ENCODE results near the gene ANGPTL2. TPM values are rescaled to one million over a fixed set of nuclear protein-coding genes. Genes with fewer than 3 reads are reported as not detected.

Gene ANGPTL2
- total RNA-seq, 3 donors from 2014 or later: 4.1 to 50.9 (median 11.6) TPM

DNA sequence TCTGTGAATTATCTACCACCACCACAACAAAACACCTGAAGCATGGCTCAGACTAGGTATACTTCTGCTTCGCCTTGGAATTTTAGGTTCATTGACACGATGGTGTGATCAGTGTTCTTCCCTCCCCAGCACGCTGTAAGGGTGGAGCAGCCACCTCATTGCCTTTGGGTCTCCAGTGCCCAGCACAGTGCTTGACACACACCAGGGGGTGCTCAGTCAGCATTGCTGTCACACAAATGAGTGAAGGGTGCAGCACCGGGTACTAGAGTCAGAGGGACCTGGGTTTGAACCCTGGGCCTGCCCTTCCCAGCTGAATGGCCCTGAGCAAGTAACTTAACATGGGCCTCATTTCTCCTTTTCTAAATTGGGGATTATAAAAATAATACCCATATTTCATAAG lies 9.9 kb upstream of the ANGPTL2 start:
- TF ChIP-seq CTCF (IDR thresholded peaks at IDR 0.05): no peak
- Histone ChIP-seq H3K4me3 (no peak overlapping the region), H3K36me3 (ENCODE audit: low read depth) (no peaks in the 10 kb centered on the region), H3K4me1 (ENCODE audit: low read depth) (no peaks in the 10 kb centered on the region), H3K9me3 (no peaks in the 10 kb centered on the region)
- intact Hi-C loops (cut with DNase I, micrococcal nuclease): no loop called here
- DNase-seq: no peak
- no peak for ATAC-seq

GRCh38 chr9:127131871-127132270 lies 9.4 kb upstream of the ANGPTL2 start:
- no peak for TF ChIP-seq CTCF (IDR thresholded peaks at IDR 0.05)

DNA sequence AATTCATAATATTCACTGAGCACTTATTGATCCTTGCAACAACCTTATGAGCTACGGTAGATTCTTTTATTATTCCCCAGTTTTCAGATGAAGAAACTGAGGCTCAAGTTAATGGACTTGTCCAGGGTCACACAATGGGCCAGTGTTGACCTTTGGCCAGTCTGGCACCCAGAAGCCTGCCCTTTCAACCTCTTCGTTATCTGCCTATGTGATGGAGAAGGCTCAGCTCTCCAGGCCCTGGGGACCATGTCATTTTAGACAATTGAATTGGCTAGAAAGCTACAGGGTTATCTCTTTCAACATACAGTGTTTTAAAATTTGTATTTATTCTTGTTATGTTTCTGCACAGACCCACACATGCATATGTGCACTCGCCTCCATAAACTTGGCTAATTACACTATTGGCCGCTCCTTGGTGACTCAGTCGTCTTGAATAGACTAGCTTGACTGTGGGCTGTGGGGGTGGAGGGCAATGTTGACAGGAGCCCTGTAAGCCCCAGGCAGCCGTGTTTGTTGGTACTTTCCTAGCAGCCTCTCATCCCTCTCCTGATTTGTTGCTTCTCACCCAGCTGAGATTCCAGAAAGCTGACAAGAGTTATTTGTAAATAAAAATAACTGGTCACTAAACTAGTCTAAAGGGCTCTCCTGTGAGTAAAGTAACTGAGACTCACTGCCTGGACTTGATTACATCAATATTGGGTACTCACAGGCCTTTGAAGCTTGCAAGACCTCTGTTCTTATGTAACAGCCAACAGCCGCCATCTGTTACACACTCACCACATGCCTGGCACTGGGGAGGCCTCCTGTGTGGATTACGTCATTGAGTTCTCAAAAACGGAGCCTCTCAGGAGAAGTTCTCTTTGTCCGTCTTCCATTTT lies 8.5 kb upstream of the ANGPTL2 start:
- peak; percentile 45 for ATAC-seq
- DNase-seq: peak in 1 of 3 donors; percentile 33

More at GRCh38 chr9:127131871-127132270, 9.4 kb upstream of the ANGPTL2 start:
- no peaks in the 10 kb centered on the region for H3K4me1 ChIP-seq (ENCODE audit: low read depth)
- no peaks in the 10 kb centered on the region for H3K9me3 ChIP-seq
- ATAC-seq (no peak), DNase-seq (no peak)
- H3K36me3 ChIP-seq (ENCODE audit: low read depth): no peaks in the 10 kb centered on the region
- no peak overlapping the region for H3K4me3 ChIP-seq
- intact Hi-C loops (cut with DNase I, micrococcal nuclease): no loop called here

DNA sequence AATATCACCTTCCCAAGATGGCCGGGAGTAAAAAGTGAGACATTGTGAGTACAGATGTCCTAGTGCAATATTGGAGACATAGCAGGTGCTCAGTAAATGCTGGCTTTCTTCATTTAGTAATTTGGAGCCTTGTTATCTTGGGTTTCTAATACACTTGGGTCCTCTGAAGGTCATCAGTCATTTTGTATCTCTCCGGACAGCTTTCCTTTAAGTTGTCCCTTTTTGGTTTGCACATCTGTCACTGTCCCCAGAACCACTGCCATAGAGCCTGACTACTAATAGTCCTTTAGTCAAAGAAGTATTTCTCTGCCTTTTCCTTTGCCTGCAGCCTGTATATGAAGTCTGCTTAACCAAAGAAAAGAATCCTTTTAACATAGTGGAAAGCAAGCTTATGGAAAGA lies 7.8 kb upstream of the ANGPTL2 start:
- TF ChIP-seq CTCF (IDR thresholded peaks at IDR 0.05): no peak
- Histone ChIP-seq H3K9me3 (no peaks in the 10 kb centered on the region), H3K4me3 (no peak overlapping the region), H3K36me3 (ENCODE audit: low read depth) (no peaks in the 10 kb centered on the region), H3K4me1 (ENCODE audit: low read depth) (no peaks in the 10 kb centered on the region)
- intact Hi-C loops (cut with DNase I, micrococcal nuclease): no loop called here
- ATAC-seq: no peak
- DNase-seq: no peak

More for the DNA sequence above, 8.5 kb upstream of the ANGPTL2 start:
- intact Hi-C loops (cut with DNase I, micrococcal nuclease): no loop called here
- Histone ChIP-seq H3K36me3 (ENCODE audit: low read depth) (no peaks in the 10 kb centered on the region), H3K4me1 (ENCODE audit: low read depth) (no peaks in the 10 kb centered on the region), H3K4me3 (no peak overlapping the region), H3K9me3 (no peaks in the 10 kb centered on the region)
- no peak for TF ChIP-seq CTCF (IDR thresholded peaks at IDR 0.05)

GRCh38 chr9:127129718-127130085 lies 7.3 kb upstream of the ANGPTL2 start:
- intact Hi-C loops (cut with DNase I, micrococcal nuclease): no loop called here
- DNase-seq (no peak), ATAC-seq (no peak)
- H3K36me3 ChIP-seq (ENCODE audit: low read depth): no peaks in the 10 kb centered on the region
- H3K4me1 ChIP-seq (ENCODE audit: low read depth): no peaks in the 10 kb centered on the region
- H3K9me3 ChIP-seq: no peaks in the 10 kb centered on the region
- H3K4me3 ChIP-seq: no peak overlapping the region
- no peak for TF ChIP-seq CTCF (IDR thresholded peaks at IDR 0.05)

All from mucosa of descending colon (tissue), 3 donors.